Heart right ventricle (tissue), 16 donors: Measurements from ENCODE around the gene CHCHD2. TPM values are rescaled to one million over a fixed set of nuclear protein-coding genes. Genes with fewer than 3 reads are reported as not detected.
"Not testable (repeated sequence)": the region's sequence is repeated elsewhere in the genome, so short reads cannot be mapped to it uniquely, and the experiment has no call there.

Experiments used
- ATAC-seq, 8 donors: fragments of 200-7000 bp; cut with Tn5 transposase; one replicate each; pipeline ENCODE4 v1.9.1; 2020; ENCODE audit warnings: mild to moderate bottlenecking in 8 of 8, moderate library complexity in 8 of 8, moderate number of reproducible peaks in 1 of 8
- DNase-seq, 2 donors: peaks; one replicate each; pipeline ENCODE4 v3.0.0-alpha.2; 2020
- H3K27ac ChIP-seq, 10 donors: fragments of 200-600 bp; sonication (generic) in 2 of 10; one replicate each; pipeline versions ENCODE4 v1.5.0 to v1.8.0; 2020 to 2022; ENCODE audit warnings: mild to moderate bottlenecking in 3 of 10
- H3K27me3 ChIP-seq, 7 donors: fragments of 200-600 bp; one replicate each; pipeline ENCODE4 v1.8.0; 2021 to 2022; ENCODE audit warnings: mild to moderate bottlenecking in 2 of 7
- H3K36me3 ChIP-seq, 9 donors: fragments of 200-600 bp; sonication (generic) in 1 of 9; one replicate each; pipeline versions ENCODE4 v1.5.0 to v1.8.0; 2020 to 2022; ENCODE audit warnings: mild to moderate bottlenecking in 2 of 9
- H3K4me1 ChIP-seq, 9 donors: fragments of 200-600 bp; sonication (generic) in 1 of 9; one replicate each; pipeline versions ENCODE4 v1.5.0 to v1.8.0; 2020 to 2022; ENCODE audit warnings: mild to moderate bottlenecking in 4 of 9
- H3K4me3 ChIP-seq, 10 donors: fragments of 200-600 bp; sonication (generic) in 2 of 10; one replicate each; pipeline versions ENCODE4 v1.5.0 to v1.8.0; 2020 to 2022; ENCODE audit warnings: mild to moderate bottlenecking in 7 of 10, moderate library complexity in 2 of 10
- H3K9me3 ChIP-seq, 11 donors: fragments of 200-600 bp in 10 of 11; sonication (generic) in 2 of 11; one replicate each; pipeline versions ENCODE4 v1.5.0 to v1.8.0; 2013 to 2022; ENCODE audit warnings: mild to moderate bottlenecking in 2 of 11, control low read depth in 1 of 11, moderate library complexity in 1 of 11
- WGBS, 2 donors: extraction: QIAGEN DNeasy Blood & Tissue Kit; methylation state at CpG; one replicate each; pipeline ENCODE4 v1.1.7; 2013; ENCODE audit warnings: inconsistent platforms in 1 of 2; 5-methylcytosine and 5-hydroxymethylcytosine counted together
- intact Hi-C, 10 donors: fragments of 100-400 bp; cut with DNase I; formaldehyde crosslinking; loops; one replicate each; pipeline versions ENCODE4 v1.11.1 to v1.14.2; 2022
- polyA plus RNA-seq, 2 donors: library from polyadenylated mRNA; stranded (reverse); fragments of 200-250 nt; gene quantifications; one replicate each; pipeline ENCODE4 v1.2.3, GENCODE V29; 2013
- total RNA-seq, 10 donors: library from RNA; stranded (reverse); fragmentation: NEBNext Ultra II Directional in 3 of 10; extraction: Animal tissue kit (Norgen Biotek cat#: 25700) in 3 of 10; gene quantifications; one replicate each; pipeline versions ENCODE4 v1.2.1 to v1.2.4, GENCODE V29; 2021 to 2023
- TF ChIP-seq, protein P1 (sequence below), 9 donors: fragments of 200-600 bp; sonication (generic) in 2 of 9; IDR thresholded peaks; one replicate each; pipeline versions ENCODE4 v1.5.0 to v1.8.0; 2021 to 2022; ENCODE audit warnings: antibody characterized with exemption in 9 of 9, mild to moderate bottlenecking in 5 of 9, moderate library complexity in 1 of 9
- donor health status: Arrhythmogenic right ventricular cardiomyopathy.
- donor health status: ischemic (EF 13 %, LVEDD 7.1; RV severe dilation, severe dysfunction).
- donor health status: healthy with polysubstance abuse.
- donor health status: DM: no; HTN: yes; CAD: no.
- donor health status: DM: no; HTN: no; CAD: no.
- donor health status: ischemic (EF 25% LVEDD 6.9; RV normal size, moderate dysfunction).
- donor health status: ischemic (EF 25% LVEDD 5.7; RV mildly dilated, moderate dysfunction).
- donor health status: healthy.
- donor health status: DM: yes; HTN: yes; CAD: no.
- donor health status: Ischemic cardiomyopathy.
- donor health status: ischemic (EF 35%, LVEDD 5.7; RV mildly dilated, moderate dysfunction).
- donor health status: nonischemic (EF 11% LVEDD 7.7; RV severe dilation, severe dysfunction).
- donor health status: DM: yes; HTN: yes; CAD: no.
- donor health status: PGD.
- donor health status: ischemic (EF 29% LVEDD 5.4; RV normal size, mild dysfunction).
- donor health status: nonischemic (EF 23%, LVEDD 6.1; RV moderate dilation, normal function).

The CHCHD2 gene
- total and polyA plus RNA-seq, 12 donors, result 73.0 to 1,047 (median 426) TPM

GRCh38 chr7:56087445-56087844 is 18.8 kb downstream of the CHCHD2 start:
- peaks cover 0 to 60% (median 21%) of the 10 kb centered on the region in 9 donors for H3K36me3 ChIP-seq
- peaks cover 4 to 37% (median 21%) of the 10 kb centered on the region in 9 donors for H3K4me1 ChIP-seq

GRCh38 chr7:56086761-56087160 is 19.5 kb downstream of the CHCHD2 start:
- no peak overlapping the region for H3K27ac ChIP-seq
- peaks cover 4 to 31% (median 15%) of the 10 kb centered on the region in 9 donors for H3K4me1 ChIP-seq
- 95% methylated on average over 7 of the region's 7 CpGs for WGBS, 2 donors
- ATAC-seq (no peak), DNase-seq (no peak)
- H3K4me3 ChIP-seq, result no peak overlapping the region
- H3K36me3 ChIP-seq, result peaks cover 0 to 65% (median 22%) of the 10 kb centered on the region in 9 donors
- no peaks in the 10 kb centered on the region for H3K9me3 ChIP-seq
- TF ChIP-seq, protein P1, sequence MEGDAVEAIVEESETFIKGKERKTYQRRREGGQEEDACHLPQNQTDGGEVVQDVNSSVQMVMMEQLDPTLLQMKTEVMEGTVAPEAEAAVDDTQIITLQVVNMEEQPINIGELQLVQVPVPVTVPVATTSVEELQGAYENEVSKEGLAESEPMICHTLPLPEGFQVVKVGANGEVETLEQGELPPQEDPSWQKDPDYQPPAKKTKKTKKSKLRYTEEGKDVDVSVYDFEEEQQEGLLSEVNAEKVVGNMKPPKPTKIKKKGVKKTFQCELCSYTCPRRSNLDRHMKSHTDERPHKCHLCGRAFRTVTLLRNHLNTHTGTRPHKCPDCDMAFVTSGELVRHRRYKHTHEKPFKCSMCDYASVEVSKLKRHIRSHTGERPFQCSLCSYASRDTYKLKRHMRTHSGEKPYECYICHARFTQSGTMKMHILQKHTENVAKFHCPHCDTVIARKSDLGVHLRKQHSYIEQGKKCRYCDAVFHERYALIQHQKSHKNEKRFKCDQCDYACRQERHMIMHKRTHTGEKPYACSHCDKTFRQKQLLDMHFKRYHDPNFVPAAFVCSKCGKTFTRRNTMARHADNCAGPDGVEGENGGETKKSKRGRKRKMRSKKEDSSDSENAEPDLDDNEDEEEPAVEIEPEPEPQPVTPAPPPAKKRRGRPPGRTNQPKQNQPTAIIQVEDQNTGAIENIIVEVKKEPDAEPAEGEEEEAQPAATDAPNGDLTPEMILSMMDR (IDR thresholded peaks at IDR 0.05), result no peak
- intact Hi-C loops, result no loop called here
- H3K27me3 ChIP-seq, result no peaks in the 10 kb centered on the region

More at GRCh38 chr7:56087445-56087844, 18.8 kb downstream of the CHCHD2 start:
- ATAC-seq, result no peak
- 85 to 93% methylated on average over 16 of the region's 16 CpGs for WGBS, 2 donors
- no peak for DNase-seq
- no peak overlapping the region for H3K4me3 ChIP-seq
- H3K27ac ChIP-seq, result no peak overlapping the region
- H3K9me3 ChIP-seq, result no peaks in the 10 kb centered on the region
- TF ChIP-seq, protein P1 (IDR thresholded peaks at IDR 0.05), result no peak
- intact Hi-C loops, result no loop called here
- H3K27me3 ChIP-seq, result no peaks in the 10 kb centered on the region

DNA sequence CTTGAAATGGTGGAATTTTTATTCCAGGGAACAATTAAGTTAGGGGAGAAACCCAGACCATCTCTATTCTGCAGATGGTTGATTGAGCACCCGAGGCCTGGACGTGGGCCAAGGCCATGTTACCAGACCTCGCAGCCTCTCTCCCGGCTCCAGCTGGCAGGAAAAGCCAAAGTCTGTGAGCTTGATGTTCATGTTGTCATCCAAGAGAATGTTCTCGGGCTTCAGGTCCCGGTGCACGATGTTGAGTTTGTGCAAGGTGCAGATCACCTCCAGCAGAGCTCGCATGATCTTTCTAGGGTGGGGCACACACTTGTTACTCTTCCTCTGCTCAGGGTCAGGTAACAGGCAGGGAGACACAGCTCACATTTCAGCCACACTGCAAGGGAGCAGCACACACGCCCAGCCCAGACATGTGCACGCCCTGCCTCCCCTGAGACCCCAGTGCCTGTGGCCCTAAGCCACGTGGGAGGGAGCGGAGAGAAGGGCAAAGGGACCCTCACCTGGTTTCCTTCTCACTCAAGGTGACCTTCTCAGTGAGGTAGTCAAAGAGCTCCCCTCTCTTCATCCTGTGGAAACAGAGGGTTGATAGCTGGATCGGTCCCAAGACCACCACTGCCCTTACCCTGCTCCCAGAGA is 23.0 kb downstream of the CHCHD2 start:
- TF ChIP-seq, protein P1 (IDR thresholded peaks at IDR 0.05), result no peak
- no peaks in the 10 kb centered on the region for H3K9me3 ChIP-seq
- WGBS, 2 donors, result 38 to 47% methylated on average over 13 of the region's 13 CpGs
- intact Hi-C loops, result no loop called here
- ATAC-seq, result peak in 6 of 8 donors; percentile 16 to 54 (median 28)
- DNase-seq, result peak; percentile 54 to 72
- H3K36me3 ChIP-seq, result peaks cover 0 to 70% (median 19%) of the 10 kb centered on the region in 9 donors
- no peak overlapping the region for H3K4me3 ChIP-seq
- peak overlapping the region in 7 of 10 donors; percentile 4 to 57 (median 33) for H3K27ac ChIP-seq
- peaks cover 20 to 43% (median 30%) of the 10 kb centered on the region in 9 donors for H3K4me1 ChIP-seq
- no peaks in the 10 kb centered on the region for H3K27me3 ChIP-seq

DNA sequence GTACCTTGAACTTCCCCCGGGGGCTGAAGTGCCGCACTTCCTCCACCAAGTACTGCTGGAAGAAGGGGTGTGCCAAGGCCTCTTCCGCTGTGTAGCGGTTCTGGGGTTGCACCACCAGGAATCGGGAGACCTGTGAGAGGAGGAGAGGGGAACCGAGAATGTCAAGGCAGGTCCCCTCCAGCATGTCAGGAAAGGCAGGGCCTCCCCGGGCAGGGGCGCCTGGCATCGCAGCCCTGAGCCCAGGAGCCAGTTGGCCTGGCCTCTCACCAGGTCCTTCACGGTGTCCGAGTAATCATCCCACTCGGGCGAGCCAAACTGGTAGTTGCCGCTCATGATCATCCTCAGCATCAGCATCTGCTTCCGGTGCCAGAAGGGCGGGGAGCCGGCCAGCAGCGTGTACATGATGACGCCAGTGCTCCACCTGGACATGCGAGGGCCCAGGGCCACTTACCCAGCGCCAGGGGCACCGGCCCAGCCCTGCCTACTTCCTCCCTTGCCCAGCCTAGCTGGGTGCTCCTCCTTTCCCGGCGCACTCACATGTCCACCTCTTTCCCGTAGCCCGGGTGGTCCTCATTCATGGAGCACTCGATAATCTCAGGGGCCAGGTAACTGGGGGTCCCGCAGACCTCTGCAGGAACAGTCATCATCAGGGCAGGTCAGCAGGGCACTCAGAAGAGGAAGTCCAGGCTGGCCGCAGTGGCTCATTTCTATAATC is 24.5 kb downstream of the CHCHD2 start:
- Histone ChIP-seq H3K27me3 (no peaks in the 10 kb centered on the region), H3K4me3 (no peak overlapping the region), H3K27ac (peak overlapping the region in 1 of 10 donors; percentile 26), H3K36me3 (peaks cover 0 to 61% (median 6%) of the 10 kb centered on the region in 9 donors), H3K4me1 (peaks cover 20 to 45% (median 31%) of the 10 kb centered on the region in 9 donors), H3K9me3 (no peaks in the 10 kb centered on the region)
- TF ChIP-seq, protein P1 (IDR thresholded peaks at IDR 0.05), result no peak
- ATAC-seq (peak in 1 of 8 donors; percentile 2), DNase-seq (no peak)
- intact Hi-C loops, result no loop called here
- 93% methylated on average over 29 of the region's 29 CpGs for WGBS, 2 donors

GRCh38 chr7:56080726-56081435 is 25.4 kb downstream of the CHCHD2 start:
- H3K27me3 ChIP-seq, DNase-seq, intact Hi-C loops, ATAC-seq, H3K9me3 ChIP-seq, H3K4me3 ChIP-seq: not testable (repeated sequence)
- Histone ChIP-seq H3K27ac (peak overlapping the region; percentile 70 to 95 (median 86)), H3K36me3 (peaks cover 0 to 56% (median 0%) of the 10 kb centered on the region in 9 donors), H3K4me1 (peaks cover 20 to 45% (median 31%) of the 10 kb centered on the region in 9 donors)
- 96 to 97% methylated on average over 28 of the region's 28 CpGs for WGBS, 2 donors
